Glutamatergic neuron (in vitro differentiated cells): Measurements from ENCODE around the gene ATP12A. TPM values are rescaled to one million over a fixed set of nuclear protein-coding genes. Genes with fewer than 3 reads are reported as not detected.

Source experiments
- DNase-seq: peaks from one replicate; pipeline ENCODE4 v3.0.0; 2022
- H3K27ac Mint-ChIP-seq: one replicate; pipeline ENCODE4 v1.8.0; 2020; ENCODE audit warnings: mild to moderate bottlenecking, mixed read lengths, inconsistent platforms; ENCODE audit not compliant: unreplicated experiment
- H3K27me3 Mint-ChIP-seq: one replicate; pipeline ENCODE4 v1.8.0; 2020; ENCODE audit warnings: mild to moderate bottlenecking, moderate library complexity, mixed read lengths, inconsistent platforms; ENCODE audit not compliant: unreplicated experiment
- H3K36me3 Mint-ChIP-seq: one replicate; pipeline ENCODE4 v1.8.0; 2020; ENCODE audit warnings: mild to moderate bottlenecking, mixed read lengths, inconsistent platforms; ENCODE audit not compliant: unreplicated experiment
- H3K4me1 Mint-ChIP-seq: one replicate; pipeline ENCODE4 v1.8.0; 2020; ENCODE audit warnings: mild to moderate bottlenecking, low read depth, mixed read lengths, inconsistent platforms; ENCODE audit not compliant: unreplicated experiment
- H3K4me3 Mint-ChIP-seq: one replicate; pipeline ENCODE4 v1.8.0; 2020; ENCODE audit warnings: mild to moderate bottlenecking, mixed read lengths, inconsistent platforms; ENCODE audit not compliant: unreplicated experiment
- H3K9me3 Mint-ChIP-seq: one replicate; pipeline ENCODE4 v1.8.0; 2020; ENCODE audit warnings: mild to moderate bottlenecking, moderate library complexity, mixed read lengths, inconsistent platforms; ENCODE audit not compliant: unreplicated experiment
- total RNA-seq: library from RNA; stranded (reverse); fragmentation: NEBNext Ultra II Directional; extraction: Animal tissue kit (Norgen Biotek cat#: 25700); gene quantifications from one replicate; pipeline ENCODE4 v1.2.1, GENCODE V29; 2021; ENCODE audit not compliant: unreplicated experiment
- TF ChIP-seq, protein P1 (sequence below): fragments of 200-600 bp; sonication (generic); IDR thresholded peaks from one replicate; pipeline ENCODE4 v1.5.0; 2021; ENCODE audit not compliant: partially characterized antibody, unreplicated experiment

The ATP12A gene
- total RNA-seq, 1 donor from 2014 or later, result not detected

DNA sequence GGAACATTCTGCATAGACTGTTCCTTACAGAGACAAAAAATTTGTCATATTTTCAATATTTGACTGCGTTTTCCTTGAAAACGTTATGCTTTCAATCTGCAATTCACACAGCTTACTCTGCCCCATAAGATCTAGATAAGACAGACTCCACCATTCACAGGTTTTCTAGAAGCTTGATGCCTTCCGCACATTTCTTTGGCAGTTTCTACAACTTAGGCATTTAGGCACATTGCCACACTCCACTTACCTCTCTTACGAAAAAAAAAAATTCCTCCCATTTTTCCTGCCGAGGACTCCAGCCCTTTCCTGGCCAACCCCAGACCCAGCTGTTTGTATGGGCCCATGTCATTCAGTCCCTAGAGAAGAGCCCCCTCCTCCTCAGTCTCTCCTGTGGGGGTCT is 11.2 kb downstream of the ATP12A start:
- no peaks in the 10 kb centered on the region for H3K9me3 Mint-ChIP-seq
- DNase-seq, result no peak
- H3K36me3 Mint-ChIP-seq, result no peaks in the 10 kb centered on the region
- peaks cover 4% of the 10 kb centered on the region for H3K4me1 Mint-ChIP-seq
- no peaks in the 10 kb centered on the region for H3K27me3 Mint-ChIP-seq
- TF ChIP-seq, protein P1, sequence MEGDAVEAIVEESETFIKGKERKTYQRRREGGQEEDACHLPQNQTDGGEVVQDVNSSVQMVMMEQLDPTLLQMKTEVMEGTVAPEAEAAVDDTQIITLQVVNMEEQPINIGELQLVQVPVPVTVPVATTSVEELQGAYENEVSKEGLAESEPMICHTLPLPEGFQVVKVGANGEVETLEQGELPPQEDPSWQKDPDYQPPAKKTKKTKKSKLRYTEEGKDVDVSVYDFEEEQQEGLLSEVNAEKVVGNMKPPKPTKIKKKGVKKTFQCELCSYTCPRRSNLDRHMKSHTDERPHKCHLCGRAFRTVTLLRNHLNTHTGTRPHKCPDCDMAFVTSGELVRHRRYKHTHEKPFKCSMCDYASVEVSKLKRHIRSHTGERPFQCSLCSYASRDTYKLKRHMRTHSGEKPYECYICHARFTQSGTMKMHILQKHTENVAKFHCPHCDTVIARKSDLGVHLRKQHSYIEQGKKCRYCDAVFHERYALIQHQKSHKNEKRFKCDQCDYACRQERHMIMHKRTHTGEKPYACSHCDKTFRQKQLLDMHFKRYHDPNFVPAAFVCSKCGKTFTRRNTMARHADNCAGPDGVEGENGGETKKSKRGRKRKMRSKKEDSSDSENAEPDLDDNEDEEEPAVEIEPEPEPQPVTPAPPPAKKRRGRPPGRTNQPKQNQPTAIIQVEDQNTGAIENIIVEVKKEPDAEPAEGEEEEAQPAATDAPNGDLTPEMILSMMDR, result no peak
- peak overlapping the region; percentile 20 for H3K27ac Mint-ChIP-seq
- no peak overlapping the region for H3K4me3 Mint-ChIP-seq

DNA sequence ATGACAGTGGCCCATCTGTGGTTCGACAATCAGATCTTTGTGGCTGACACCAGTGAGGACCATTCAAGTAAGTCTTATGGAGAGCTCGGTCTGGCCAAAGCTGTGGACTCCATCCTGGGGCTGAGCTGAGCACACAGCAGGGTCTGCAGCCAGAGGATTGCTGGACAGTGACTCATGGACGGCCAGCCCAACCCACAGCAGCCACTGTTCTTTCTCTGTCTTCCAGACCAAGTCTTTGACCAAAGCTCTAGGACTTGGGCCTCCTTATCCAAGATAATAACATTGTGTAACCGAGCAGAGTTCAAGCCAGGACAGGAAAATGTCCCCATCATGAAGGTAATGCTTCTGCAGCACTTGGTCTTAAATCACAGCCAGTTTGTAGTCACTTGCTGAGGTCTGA is 12.4 kb downstream of the ATP12A start:
- H3K36me3 Mint-ChIP-seq, result no peaks in the 10 kb centered on the region

DNA sequence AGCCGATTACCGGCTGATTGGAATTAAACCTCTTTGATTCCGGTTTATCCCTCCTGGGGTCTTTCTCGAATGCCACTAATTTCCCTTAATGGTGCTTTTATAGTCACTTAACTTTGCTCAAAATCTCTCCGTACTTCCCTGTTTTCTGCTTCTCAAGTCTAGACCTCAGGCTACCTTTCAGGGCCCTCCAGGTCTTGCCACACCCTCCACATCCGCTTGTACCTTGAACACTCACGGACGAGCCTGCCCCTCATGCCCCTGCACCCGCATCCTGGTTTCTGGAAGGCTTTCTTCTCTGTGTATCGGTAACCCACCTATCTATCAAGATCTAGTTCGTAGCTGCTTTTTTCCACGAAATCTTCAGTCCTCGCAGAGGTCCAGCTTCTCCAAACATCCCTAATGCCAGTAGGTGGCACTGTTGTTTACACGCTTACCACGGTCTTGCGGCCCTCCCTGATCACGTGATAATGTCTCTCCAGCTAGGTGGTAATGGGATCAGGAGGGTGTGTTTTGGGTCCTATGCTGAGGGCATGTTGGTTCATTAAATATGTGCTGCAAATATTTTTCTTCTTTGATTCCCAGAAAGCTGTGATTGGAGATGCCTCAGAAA is 13.8 kb downstream of the ATP12A start:
- Mint-ChIP-seq H3K4me3 (no peak overlapping the region), H3K36me3 (no peaks in the 10 kb centered on the region), H3K9me3 (no peaks in the 10 kb centered on the region), H3K27ac (no peak overlapping the region), H3K27me3 (no peaks in the 10 kb centered on the region), H3K4me1 (no peaks in the 10 kb centered on the region)
- DNase-seq, result peak; percentile 52
- TF ChIP-seq, protein P1, result peak; percentile 81

More for the DNA sequence above, 12.4 kb downstream of the ATP12A start:
- no peak for DNase-seq
- TF ChIP-seq, protein P1, result no peak
- Mint-ChIP-seq H3K27me3 (no peaks in the 10 kb centered on the region), H3K27ac (no peak overlapping the region), H3K9me3 (no peaks in the 10 kb centered on the region), H3K4me1 (peaks cover 4% of the 10 kb centered on the region), H3K4me3 (no peak overlapping the region)

DNA sequence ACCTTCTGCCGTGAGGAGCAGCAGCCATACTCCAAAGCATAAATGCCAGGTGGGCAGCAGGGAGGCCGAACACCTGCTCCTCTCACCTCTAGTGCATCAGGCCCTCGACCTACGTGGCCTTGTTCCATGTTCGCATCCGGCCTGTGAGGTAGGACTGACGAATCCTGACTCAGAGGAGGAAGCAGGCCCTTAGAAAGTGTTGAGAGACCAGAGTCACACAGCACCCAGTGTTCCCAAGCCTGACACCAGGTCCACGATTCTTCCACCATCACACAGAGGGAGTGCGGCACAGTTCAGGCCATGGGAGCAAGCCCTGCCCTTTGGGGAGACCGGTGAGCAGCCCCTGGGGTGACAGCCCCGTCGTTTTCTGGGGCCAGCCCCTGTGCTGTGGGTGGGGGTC is 14.7 kb downstream of the ATP12A start:
- TF ChIP-seq, protein P1, result no peak
- Mint-ChIP-seq H3K9me3 (no peaks in the 10 kb centered on the region), H3K27ac (no peak overlapping the region), H3K27me3 (no peaks in the 10 kb centered on the region), H3K36me3 (no peaks in the 10 kb centered on the region), H3K4me1 (no peaks in the 10 kb centered on the region), H3K4me3 (no peak overlapping the region)
- no peak for DNase-seq

DNA sequence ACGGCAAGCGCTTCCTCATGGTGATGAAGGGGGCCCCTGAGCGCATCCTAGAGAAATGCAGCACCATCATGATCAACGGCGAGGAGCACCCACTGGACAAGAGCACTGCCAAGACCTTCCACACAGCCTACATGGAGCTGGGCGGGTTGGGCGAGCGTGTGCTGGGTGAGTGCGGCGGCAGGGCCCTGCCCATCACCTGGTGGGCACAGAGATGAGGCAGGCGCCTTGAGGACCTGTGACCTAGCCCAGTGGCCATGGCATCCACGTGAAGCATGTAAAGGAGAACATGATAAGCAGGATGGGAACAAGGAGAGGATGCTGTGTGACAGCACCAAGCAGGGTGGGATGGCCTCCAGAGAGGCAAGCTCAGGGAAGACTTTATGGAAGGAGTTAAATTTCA is 18.5 kb downstream of the ATP12A start:
- Mint-ChIP-seq H3K27me3 (no peaks in the 10 kb centered on the region), H3K9me3 (no peaks in the 10 kb centered on the region), H3K36me3 (no peaks in the 10 kb centered on the region), H3K4me3 (no peak overlapping the region), H3K4me1 (no peaks in the 10 kb centered on the region), H3K27ac (no peak overlapping the region)
- TF ChIP-seq, protein P1, result no peak
- no peak for DNase-seq
